Neutrophil (primary cell): ENCODE results near the gene TBX19.

Experiments used
- H3K27ac ChIP-seq: fragments of 200-600 bp; sonication (generic); 2 replicates; pipeline ENCODE4 v1.5.1; 2016; ENCODE audit warnings: mild to moderate bottlenecking, moderate library complexity
- H3K27me3 ChIP-seq: fragments of 200-600 bp; sonication (generic); 2 replicates; pipeline ENCODE4 v1.6.0; 2016; ENCODE audit warnings: mild to moderate bottlenecking
- H3K36me3 ChIP-seq: fragments of 200-600 bp; sonication (generic); 2 replicates; pipeline ENCODE4 v1.5.1; 2017
- H3K4me1 ChIP-seq, 2 experiments: fragments of 200-600 bp in 1 of 2; sonication (generic) in 1 of 2; 1 replicate in 1 of 2; 2 replicates in 1 of 2; pipeline versions ENCODE4 v1.5.1 to v1.6.1; 2013 to 2016; ENCODE audit warnings: low read depth in 1 of 2, low read length in 1 of 2, mild to moderate bottlenecking in 1 of 2, moderate library complexity in 1 of 2; ENCODE audit not compliant: control insufficient read depth in 1 of 2, insufficient read depth in 1 of 2
- H3K4me3 ChIP-seq, 2 experiments: fragments of 200-600 bp in 1 of 2; sonication (generic) in 1 of 2; 1 replicate in 1 of 2; 2 replicates in 1 of 2; pipeline ENCODE4 v1.5.1; 2013 to 2016; ENCODE audit warnings: low read depth in 1 of 2, low read length in 1 of 2, mild to moderate bottlenecking in 1 of 2, moderate library complexity in 1 of 2
- H3K9me3 ChIP-seq: fragments of 200-600 bp; sonication (generic); 2 replicates; pipeline ENCODE4 v1.5.1; 2016
- TF ChIP-seq, protein P1 (sequence below): fragments of 200-600 bp; sonication (generic); IDR thresholded peaks from 2 replicates; pipeline ENCODE4 v1.5.1; 2016; ENCODE audit warnings: antibody characterized with exemption

TBX19 gene

GRCh38 chr1:168324745-168325425, 44.2 kb downstream of the TBX19 start:
- H3K27me3 ChIP-seq, result no peaks in the 10 kb centered on the region
- TF ChIP-seq, protein P1, sequence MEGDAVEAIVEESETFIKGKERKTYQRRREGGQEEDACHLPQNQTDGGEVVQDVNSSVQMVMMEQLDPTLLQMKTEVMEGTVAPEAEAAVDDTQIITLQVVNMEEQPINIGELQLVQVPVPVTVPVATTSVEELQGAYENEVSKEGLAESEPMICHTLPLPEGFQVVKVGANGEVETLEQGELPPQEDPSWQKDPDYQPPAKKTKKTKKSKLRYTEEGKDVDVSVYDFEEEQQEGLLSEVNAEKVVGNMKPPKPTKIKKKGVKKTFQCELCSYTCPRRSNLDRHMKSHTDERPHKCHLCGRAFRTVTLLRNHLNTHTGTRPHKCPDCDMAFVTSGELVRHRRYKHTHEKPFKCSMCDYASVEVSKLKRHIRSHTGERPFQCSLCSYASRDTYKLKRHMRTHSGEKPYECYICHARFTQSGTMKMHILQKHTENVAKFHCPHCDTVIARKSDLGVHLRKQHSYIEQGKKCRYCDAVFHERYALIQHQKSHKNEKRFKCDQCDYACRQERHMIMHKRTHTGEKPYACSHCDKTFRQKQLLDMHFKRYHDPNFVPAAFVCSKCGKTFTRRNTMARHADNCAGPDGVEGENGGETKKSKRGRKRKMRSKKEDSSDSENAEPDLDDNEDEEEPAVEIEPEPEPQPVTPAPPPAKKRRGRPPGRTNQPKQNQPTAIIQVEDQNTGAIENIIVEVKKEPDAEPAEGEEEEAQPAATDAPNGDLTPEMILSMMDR, result no peak
- no peaks in the 10 kb centered on the region for H3K4me1 ChIP-seq
- no peaks in the 10 kb centered on the region for H3K36me3 ChIP-seq
- H3K4me3 ChIP-seq, result no peak overlapping the region
- H3K9me3 ChIP-seq, result no peaks in the 10 kb centered on the region
- H3K27ac ChIP-seq, result no peak overlapping the region

DNA sequence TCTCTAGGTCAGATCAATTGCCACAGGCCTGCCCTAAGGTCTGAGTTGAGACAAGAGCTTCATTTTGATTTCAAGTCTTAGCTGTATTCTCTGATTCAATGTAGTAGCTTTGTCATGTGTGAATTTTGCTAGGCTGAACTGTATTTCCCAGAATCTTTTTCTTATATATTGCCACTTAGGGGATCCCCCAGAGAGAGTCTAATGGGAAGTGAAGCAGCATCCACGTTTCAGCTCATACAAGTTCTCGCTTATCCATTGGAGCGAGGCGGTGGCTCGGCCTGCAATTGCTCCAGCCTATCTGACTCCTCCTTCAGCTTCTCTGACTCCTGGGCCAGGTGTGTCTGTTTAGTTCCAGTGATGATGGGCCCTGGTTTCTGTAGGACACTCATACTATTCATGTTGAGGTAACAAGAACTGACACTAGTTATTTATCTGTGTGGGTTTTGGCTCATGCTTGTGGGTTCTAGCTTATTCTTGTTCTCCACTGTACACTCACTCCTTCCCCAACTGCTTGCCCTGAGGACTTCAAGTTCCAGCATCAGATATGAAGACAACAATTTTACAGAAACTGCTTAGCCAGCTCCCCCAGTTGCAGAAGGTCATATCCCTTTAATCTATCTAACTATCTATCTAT, 48.2 kb downstream of the TBX19 start:
- H3K27ac ChIP-seq, result no peak overlapping the region
- H3K27me3 ChIP-seq, result no peaks in the 10 kb centered on the region
- no peaks in the 10 kb centered on the region for H3K36me3 ChIP-seq
- no peak overlapping the region for H3K4me3 ChIP-seq
- TF ChIP-seq, protein P1, result no peak
- H3K4me1 ChIP-seq, result no peaks in the 10 kb centered on the region
- H3K9me3 ChIP-seq, result no peaks in the 10 kb centered on the region

- no peak overlapping the region for H3K27ac ChIP-seq
Measured at GRCh38 chr1:168330285-168330684, 49.6 kb downstream of the TBX19 start.

DNA sequence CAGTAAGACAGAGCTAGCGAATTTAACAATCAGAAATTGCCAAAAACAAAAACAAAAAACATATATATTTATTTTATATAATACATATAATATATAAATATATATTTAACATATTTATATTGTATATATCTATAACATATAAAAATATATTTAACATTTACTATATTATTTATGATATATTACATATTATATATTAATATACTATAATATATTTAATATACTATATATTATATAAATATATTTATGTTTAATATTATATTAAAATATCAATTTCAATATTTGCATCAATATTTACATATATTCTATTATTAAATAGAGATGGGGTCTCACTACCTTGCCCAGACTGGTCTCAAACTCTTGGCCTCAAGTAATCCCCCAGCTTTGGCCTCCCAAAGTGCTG, 50.9 kb downstream of the TBX19 start:
- Histone ChIP-seq H3K4me3 (no peak overlapping the region), H3K9me3 (no peaks in the 10 kb centered on the region), H3K27ac (no peak overlapping the region), H3K4me1 (no peaks in the 10 kb centered on the region), H3K36me3 (no peaks in the 10 kb centered on the region), H3K27me3 (no peaks in the 10 kb centered on the region)
- TF ChIP-seq, protein P1, result no peak

More at GRCh38 chr1:168330285-168330684, 49.6 kb downstream of the TBX19 start:
- no peaks in the 10 kb centered on the region for H3K36me3 ChIP-seq
- no peaks in the 10 kb centered on the region for H3K9me3 ChIP-seq
- H3K4me1 ChIP-seq, result no peaks in the 10 kb centered on the region
- no peak overlapping the region for H3K4me3 ChIP-seq
- no peaks in the 10 kb centered on the region for H3K27me3 ChIP-seq
- TF ChIP-seq, protein P1, result no peak

DNA sequence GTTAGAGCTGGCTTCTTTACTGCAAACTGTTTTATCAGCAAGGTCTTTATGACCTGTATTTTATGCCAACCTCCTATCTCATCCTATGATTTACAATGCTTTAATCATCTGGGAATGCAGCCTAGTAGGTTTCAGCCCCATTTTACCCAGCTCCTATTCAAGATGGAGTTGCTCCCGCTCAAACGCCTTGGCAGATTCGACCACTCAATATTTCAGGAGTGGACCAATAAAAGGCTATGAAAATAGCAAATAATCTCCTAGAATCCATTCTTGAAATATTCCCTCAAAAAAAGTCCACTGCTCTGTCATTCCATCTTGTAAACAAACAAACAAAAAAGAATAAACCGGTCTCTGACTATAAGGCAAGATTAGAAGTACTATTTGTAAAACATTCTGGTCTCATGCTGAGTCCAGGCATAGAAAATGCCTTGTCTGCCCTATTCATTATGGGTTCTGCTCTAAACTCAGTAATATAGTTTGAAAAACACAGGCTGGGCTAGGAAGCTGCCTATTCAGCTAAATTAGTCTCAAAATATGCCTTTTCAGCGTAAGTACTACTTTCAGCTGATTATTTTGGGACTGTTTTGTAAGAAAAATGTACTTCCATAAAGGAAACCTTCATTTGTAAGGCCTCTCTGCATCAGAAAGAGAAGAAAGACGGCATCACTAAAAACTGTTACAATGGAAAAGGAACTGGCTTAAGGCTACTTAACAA, 53.0 kb downstream of the TBX19 start:
- Histone ChIP-seq H3K9me3 (no peaks in the 10 kb centered on the region), H3K36me3 (no peaks in the 10 kb centered on the region), H3K4me3 (no peak overlapping the region), H3K4me1 (no peaks in the 10 kb centered on the region), H3K27ac (no peak overlapping the region), H3K27me3 (no peaks in the 10 kb centered on the region)
- TF ChIP-seq, protein P1, result no peak
